ENCODE data around the gene CENPC.
"Not testable (repeated sequence)": the region's sequence is repeated elsewhere in the genome, so short reads cannot be mapped to it uniquely, and the experiment has no call there.

The CENPC gene

GRCh38 chr4:67459164-67459563, 86.1 kb downstream of the CENPC start:
- DNase-seq (ENCODE audit: low spot score) (no peak), ATAC-seq (ENCODE audit: low read depth) (peak; percentile 41; the same call in 2 of the 3 replicates)
- H3K36me3 ChIP-seq (ENCODE audit: low read depth), result no peaks in the 10 kb centered on the region
- H3K4me3 ChIP-seq (ENCODE audit: severe bottlenecking), result no peak overlapping the region
- H3K4me1 ChIP-seq (ENCODE audit: insufficient read depth, poor library complexity, severe bottlenecking), result no peaks in the 10 kb centered on the region
- no peak for TF ChIP-seq CTCF (IDR thresholded peaks at IDR 0.05; ENCODE audit: poor library complexity, severe bottlenecking)
- H3K9me3 ChIP-seq (ENCODE audit: severe bottlenecking), result no peaks in the 10 kb centered on the region
- H3K27me3 ChIP-seq (ENCODE audit: insufficient read depth, poor library complexity, severe bottlenecking), result no peaks in the 10 kb centered on the region
- no peak overlapping the region for H3K27ac ChIP-seq (ENCODE audit: poor library complexity, severe bottlenecking)

- Histone ChIP-seq H3K27me3 (ENCODE audit: insufficient read depth, poor library complexity, severe bottlenecking) (no peaks in the 10 kb centered on the region), H3K4me3 (ENCODE audit: severe bottlenecking) (no peak overlapping the region), H3K27ac (ENCODE audit: poor library complexity, severe bottlenecking) (no peak overlapping the region), H3K4me1 (ENCODE audit: insufficient read depth, poor library complexity, severe bottlenecking) (peaks cover under 1% of the 10 kb centered on the region), H3K9me3 (ENCODE audit: severe bottlenecking) (no peaks in the 10 kb centered on the region), H3K36me3 (ENCODE audit: low read depth) (no peaks in the 10 kb centered on the region)
- ATAC-seq (ENCODE audit: low read depth) (no peak), DNase-seq (ENCODE audit: low spot score) (no peak)
- TF ChIP-seq CTCF (IDR thresholded peaks at IDR 0.05; ENCODE audit: poor library complexity, severe bottlenecking), result no peak
Observed at GRCh38 chr4:67456577-67457196, 88.6 kb downstream of the CENPC start.

- not testable (repeated sequence) for DNase-seq (ENCODE audit: low spot score)
Observed at GRCh38 chr4:67452846-67453205, 92.5 kb downstream of the CENPC start.

GRCh38 chr4:67452100-67452845, 93.0 kb downstream of the CENPC start:
- Histone ChIP-seq H3K9me3 (ENCODE audit: severe bottlenecking) (no peaks in the 10 kb centered on the region), H3K36me3 (ENCODE audit: low read depth) (no peaks in the 10 kb centered on the region), H3K27ac (ENCODE audit: poor library complexity, severe bottlenecking) (no peak overlapping the region), H3K27me3 (ENCODE audit: insufficient read depth, poor library complexity, severe bottlenecking) (no peaks in the 10 kb centered on the region), H3K4me1 (ENCODE audit: insufficient read depth, poor library complexity, severe bottlenecking) (peaks cover 6% of the 10 kb centered on the region), H3K4me3 (ENCODE audit: severe bottlenecking) (no peak overlapping the region)
- TF ChIP-seq CTCF (IDR thresholded peaks at IDR 0.05; ENCODE audit: poor library complexity, severe bottlenecking), result no peak
- no peak for ATAC-seq (ENCODE audit: low read depth)
- no peak for DNase-seq (ENCODE audit: low spot score)

More at GRCh38 chr4:67452846-67453205, 92.5 kb downstream of the CENPC start:
- not testable (repeated sequence) for H3K4me1 ChIP-seq (ENCODE audit: insufficient read depth, poor library complexity, severe bottlenecking); H3K36me3 ChIP-seq (ENCODE audit: low read depth); H3K27me3 ChIP-seq (ENCODE audit: insufficient read depth, poor library complexity, severe bottlenecking); H3K4me3 ChIP-seq (ENCODE audit: severe bottlenecking); H3K27ac ChIP-seq (ENCODE audit: poor library complexity, severe bottlenecking); H3K9me3 ChIP-seq (ENCODE audit: severe bottlenecking); ATAC-seq (ENCODE audit: low read depth)

- peaks cover 6% of the 10 kb centered on the region for H3K4me1 ChIP-seq (ENCODE audit: insufficient read depth, poor library complexity, severe bottlenecking)
- no peak for DNase-seq (ENCODE audit: low spot score)
- no peak for TF ChIP-seq CTCF (IDR thresholded peaks at IDR 0.05; ENCODE audit: poor library complexity, severe bottlenecking)
- H3K4me3 ChIP-seq (ENCODE audit: severe bottlenecking), result no peak overlapping the region
- H3K36me3 ChIP-seq (ENCODE audit: low read depth), result no peaks in the 10 kb centered on the region
- no peaks in the 10 kb centered on the region for H3K9me3 ChIP-seq (ENCODE audit: severe bottlenecking)
- H3K27me3 ChIP-seq (ENCODE audit: insufficient read depth, poor library complexity, severe bottlenecking), result no peaks in the 10 kb centered on the region
- no peak overlapping the region for H3K27ac ChIP-seq (ENCODE audit: poor library complexity, severe bottlenecking)
- ATAC-seq (ENCODE audit: low read depth), result peak; percentile 98
Observed at GRCh38 chr4:67451464-67451863, 93.8 kb downstream of the CENPC start.
